H1 (cell line): Measurements from ENCODE around the gene MDH1. TPM values are rescaled to one million over a fixed set of nuclear protein-coding genes. Genes with fewer than 3 reads are reported as not detected.

ENCODE experiments used
- CTCF ChIA-PET: fragments of 300-600 bp; sonication (Branson Sonifier 250); formaldehyde crosslinking; loops from one replicate; lab custom pipeline; 2021; ENCODE audit not compliant: partially characterized antibody; lab: Charles Lee
- POLR2A ChIA-PET: fragments of 300-600 bp; sonication (Branson Sonifier 250); formaldehyde crosslinking; loops from one replicate; lab custom pipeline; 2021; ENCODE audit warnings: inconsistent platforms; ENCODE audit not compliant: partially characterized antibody; lab: Charles Lee
- DNase-seq, 2 experiments: peaks; one replicate each; pipeline versions ENCODE4 v3.0.0 to v3.0.0-alpha.2; 2010 to 2022; ENCODE audit warnings: low spot score in 2 of 2, low read depth in 1 of 2, mixed read lengths in 1 of 2
- FAIRE-seq: peaks from 2 replicates; lab custom pipeline; 2011; peaks lifted over from hg19 to GRCh38; lab: Jason Lieb, UNC
- H2AFZ ChIP-seq: 2 replicates; pipeline ENCODE4 v1.8.1; 2012; ENCODE audit warnings: low read length, inconsistent platforms
- H2AK5ac ChIP-seq: 2 replicates; pipeline ENCODE4 v1.6.1; 2013; ENCODE audit warnings: low read depth, low read length
- H2BK120ac ChIP-seq: replicated peaks from 2 replicates; pipeline ENCODE3; 2013; ENCODE audit warnings: low read depth, low read length, inconsistent platforms
- H2BK12ac ChIP-seq: 2 replicates; pipeline ENCODE4 v1.6.1; 2013; ENCODE audit warnings: low read depth, low read length
- H2BK15ac ChIP-seq: 2 replicates; pipeline ENCODE4 v1.6.1; 2013; ENCODE audit warnings: low read length
- H2BK20ac ChIP-seq: 2 replicates; pipeline ENCODE4 v1.6.1; 2013; ENCODE audit warnings: low read length
- H2BK5ac ChIP-seq: 2 replicates; pipeline ENCODE4 v1.6.1; 2013; ENCODE audit warnings: low read depth, low read length
- H3K14ac ChIP-seq: 2 replicates; pipeline ENCODE4 v1.6.1; 2013; ENCODE audit warnings: inconsistent platforms; ENCODE audit not compliant: insufficient read length
- H3K18ac ChIP-seq: 2 replicates; pipeline ENCODE4 v1.6.1; 2013; ENCODE audit warnings: low read length; ENCODE audit errors: extremely low read depth
- H3K23ac ChIP-seq: 2 replicates; pipeline ENCODE4 v1.6.1; 2013; ENCODE audit warnings: inconsistent platforms; ENCODE audit not compliant: insufficient read length
- H3K23me2 ChIP-seq: 2 replicates; pipeline ENCODE4 v1.6.1; 2013; ENCODE audit warnings: low read depth, low read length
- H3K27ac ChIP-seq: 2 replicates; pipeline ENCODE4 v1.6.1; 2011; ENCODE audit warnings: low read depth, low read length, inconsistent platforms
- H3K27me3 ChIP-seq, 4 experiments: replicated peaks in 1 of 4; 1 replicate in 1 of 4; 2 replicates in 3 of 4; pipeline versions ENCODE4 v1.6.1 to v1.8.1; 2011 to 2013; ENCODE audit warnings: low read length in 3 of 4, mild to moderate bottlenecking in 3 of 4, inconsistent platforms in 2 of 4, mixed read lengths in 2 of 4, moderate library complexity in 1 of 4; ENCODE audit not compliant: control insufficient read depth in 3 of 4, insufficient read depth in 3 of 4; ENCODE audit errors: extremely low read depth in 1 of 4
- H3K36me3 ChIP-seq, 4 experiments: 2 replicates each; pipeline versions ENCODE4 v1.6.1 to v1.8.1; 2011 to 2013; ENCODE audit warnings: mild to moderate bottlenecking in 4 of 4, low read length in 3 of 4, moderate library complexity in 2 of 4, control low read depth in 1 of 4, inconsistent platforms in 1 of 4; ENCODE audit not compliant: insufficient read depth in 4 of 4, control insufficient read depth in 2 of 4
- H3K4ac ChIP-seq: replicated peaks from 2 replicates; pipeline ENCODE3; 2013; ENCODE audit warnings: low read length, low read depth, mixed read lengths, inconsistent platforms; ENCODE audit not compliant: insufficient read length
- H3K4me1 ChIP-seq, 4 experiments: replicated peaks in 1 of 4; 1 replicate in 1 of 4; 2 replicates in 3 of 4; pipeline versions ENCODE4 v1.6.1 to v1.8.1; 2011 to 2013; ENCODE audit warnings: low read length in 3 of 4, inconsistent platforms in 2 of 4, mixed read lengths in 1 of 4; ENCODE audit not compliant: insufficient read depth in 4 of 4, control insufficient read depth in 3 of 4
- H3K4me2 ChIP-seq, 2 experiments: 2 replicates each; pipeline versions ENCODE4 v1.6.1 to v1.8.1; 2011 to 2013; ENCODE audit warnings: low read depth in 2 of 2, low read length in 2 of 2, control low read depth in 1 of 2, inconsistent platforms in 1 of 2, mild to moderate bottlenecking in 1 of 2; ENCODE audit not compliant: insufficient read depth in 1 of 2
- H3K4me3 ChIP-seq, 4 experiments: fragments of 200-600, 300-600 bp in 1 of 4; sonication (generic), shearing (Covaris generic), sonication (Bioruptor Twin) in 1 of 4; 2 replicates each; pipeline versions ENCODE4 v1.5.1 to v1.8.1; 2011 to 2016; ENCODE audit warnings: low read length in 4 of 4, low read depth in 3 of 4, control low read depth in 2 of 4, inconsistent platforms in 2 of 4, mild to moderate bottlenecking in 2 of 4, mixed read lengths in 1 of 4, moderate library complexity in 1 of 4; ENCODE audit not compliant: insufficient read depth in 2 of 4; ENCODE audit errors: extremely low read depth in 1 of 4
- H3K56ac ChIP-seq: replicated peaks from 2 replicates; pipeline ENCODE3; 2013; ENCODE audit warnings: low read depth, mild to moderate bottlenecking, mixed read lengths, low read length, inconsistent platforms; ENCODE audit not compliant: insufficient read length
- H3K79me1 ChIP-seq: 2 replicates; pipeline ENCODE4 v1.6.1; 2013; ENCODE audit warnings: low read depth, low read length, control low read depth
- H3K79me2 ChIP-seq, 2 experiments: 2 replicates each; pipeline versions ENCODE4 v1.6.1 to v1.8.1; 2012 to 2013; ENCODE audit warnings: low read length in 2 of 2, mild to moderate bottlenecking in 2 of 2, inconsistent platforms in 1 of 2; ENCODE audit not compliant: insufficient read depth in 2 of 2, control insufficient read depth in 1 of 2
- H3K9ac ChIP-seq, 4 experiments: replicated peaks in 1 of 4; 1 replicate in 1 of 4; 2 replicates in 3 of 4; pipeline versions ENCODE4 v1.6.1 to v1.8.1; 2011 to 2013; ENCODE audit warnings: low read depth in 3 of 4, low read length in 3 of 4, control low read depth in 2 of 4, mild to moderate bottlenecking in 2 of 4, moderate library complexity in 2 of 4, inconsistent platforms in 1 of 4; ENCODE audit errors: extremely low read depth in 1 of 4
- H3K9me3 ChIP-seq, 2 experiments: 2 replicates each; pipeline versions ENCODE4 v1.6.1 to v1.8.1; 2012 to 2013; ENCODE audit warnings: mild to moderate bottlenecking in 2 of 2, moderate library complexity in 2 of 2, control low read depth in 1 of 2, inconsistent platforms in 1 of 2, low read depth in 1 of 2, low read length in 1 of 2, mixed read lengths in 1 of 2; ENCODE audit not compliant: insufficient read depth in 2 of 2
- H4K20me1 ChIP-seq, 2 experiments: replicated peaks in 1 of 2; 2 replicates each; pipeline versions ENCODE3 to v1.8.1; 2011 to 2013; ENCODE audit warnings: inconsistent platforms in 2 of 2, low read length in 2 of 2, mild to moderate bottlenecking in 1 of 2; ENCODE audit not compliant: insufficient read depth in 2 of 2, control insufficient read depth in 1 of 2
- H4K5ac ChIP-seq: 2 replicates; pipeline ENCODE4 v1.6.1; 2013; ENCODE audit warnings: low read length, low read depth, mixed read lengths, inconsistent platforms; ENCODE audit not compliant: insufficient read length
- H4K8ac ChIP-seq: 2 replicates; pipeline ENCODE4 v1.8.0; 2013; ENCODE audit warnings: mild to moderate bottlenecking, moderate library complexity, low read length, inconsistent platforms; ENCODE audit not compliant: insufficient read depth; ENCODE audit errors: extremely low read depth
- H4K91ac ChIP-seq: replicated peaks from 2 replicates; pipeline ENCODE3; 2013; ENCODE audit warnings: low read length, mixed read lengths, inconsistent platforms; ENCODE audit not compliant: insufficient read length
- RFX5 ChIP-seq: IDR thresholded peaks from 2 replicates; pipeline ENCODE4 v1.6.1; 2011; ENCODE audit warnings: low read depth, low read length, improper control_type of control experiment, borderline replicate concordance
- polyA plus RNA-seq, 7 experiments: library from polyadenylated mRNA; depleted of rRNA in 3 of 7; stranded (reverse) in 5 of 7; unstranded in 2 of 7; fragments of >200 nt in 5 of 7; fragments of 200-250 nt in 2 of 7; gene quantifications; 1 replicate in 5 of 7; 2 replicates in 1 of 7; 4 replicates in 1 of 7; pipeline versions ENCODE4 v1.2.1 to v1.2.3, GENCODE V29; 2011 to 2013; ENCODE audit warnings: missing spikeins in 2 of 7, mixed read lengths in 2 of 7
- total RNA-seq: library from RNA; stranded (reverse); fragmentation: NEBNext Ultra II Directional; extraction: Animal tissue kit (Norgen Biotek cat#: 25700); gene quantifications from 2 replicates; pipeline ENCODE4 v1.2.1, GENCODE V29; 2021

The MDH1 gene
- total and polyA plus RNA-seq, 2 of the 8 experiments (the other 6 are each of a cell fraction or from before 2014, with no cell fraction given): 353 to 376 TPM

- Histone ChIP-seq H3K79me1 (no peaks in the 10 kb centered on the region; the same call in 1 of the 2 replicates), H3K56ac (no peak overlapping the region), H3K4me1 (peaks cover 0 to 12% (median 7%) of the 10 kb centered on the region in 4 experiments; a peak in 4 of 7 replicates), H3K9me3 (no peaks in the 10 kb centered on the region), H2AK5ac (no peak overlapping the region), H3K4me3 (no peak overlapping the region), H2AFZ (no peak overlapping the region), H3K4me2 (no peak overlapping the region), H3K9ac (no peak overlapping the region), H2BK120ac (no peak overlapping the region), H3K4ac (no peak overlapping the region), H2BK20ac (no peak overlapping the region), H3K18ac (no peak overlapping the region), H2BK12ac (no peak overlapping the region)
- FAIRE-seq: no peak
- TF ChIP-seq RFX5: no peak
- TF ChIP-seq, all 59 proteins: peak for 0
- peaks cover 0 to 76% of the 10 kb centered on the region in 2 experiments; a peak in 3 of 4 replicates for H3K79me2 ChIP-seq
- POLR2A ChIA-PET: interaction anchor here (1.0 to 4.0 kb wide), 3 partner anchors 12 to 264 kb away, joined by 3 to 13 read pairs (median 3); partner anchors contain the start of genes MDH1 and WDPCP
- H3K36me3 ChIP-seq: no peaks in the 10 kb centered on the region
- H3K23me2 ChIP-seq: no peaks in the 10 kb centered on the region
- no peak overlapping the region for H4K8ac ChIP-seq
- H4K91ac ChIP-seq: no peak overlapping the region
- no peak overlapping the region for H3K23ac ChIP-seq
- H3K27me3 ChIP-seq: no peaks in the 10 kb centered on the region
- CTCF ChIA-PET: interaction anchor here (1.1 kb wide), 1 partner anchor 88 kb away, joined by 3 read pairs; no protein-coding TSS in a partner anchor
- no peak overlapping the region for H2BK5ac ChIP-seq
- no peak overlapping the region for H3K27ac ChIP-seq
- no peak overlapping the region for H3K14ac ChIP-seq
- H4K20me1 ChIP-seq: no peaks in the 10 kb centered on the region
- DNase-seq: no peak
- H2BK15ac ChIP-seq: no peak overlapping the region
- no peak overlapping the region for H4K5ac ChIP-seq
Measured at GRCh38 chr2:63576546-63576945, 12.2 kb upstream of the MDH1 start.
